Activated CD4-positive, alpha-beta T cell treated with anti-CD3 and anti-CD28 coated beads for 36 hours (primary cell): ENCODE results near the gene HOXC13. TPM values are rescaled to one million over a fixed set of nuclear protein-coding genes. Genes with fewer than 3 reads are reported as not detected.

ENCODE experiments used
- ATAC-seq: fragments of 200-7000 bp; cut with Tn5 transposase; one replicate; pipeline ENCODE4 v1.10.0; 2021; ENCODE audit warnings: mild to moderate bottlenecking, moderate library complexity
- CTCF ChIA-PET: fragments of 350-600 bp; sonication (Branson Sonifier 250); formaldehyde crosslinking; loops from one replicate; lab custom pipeline; 2021; ENCODE audit warnings: antibody characterized with exemption; lab: Charles Lee
- POLR2A ChIA-PET: fragments of 350-600 bp; sonication (Branson Sonifier 250); formaldehyde crosslinking; loops from one replicate; lab custom pipeline; 2021; ENCODE audit warnings: antibody characterized with exemption, inconsistent platforms; lab: Charles Lee
- DNase-seq: peaks from one replicate; pipeline ENCODE4 v3.0.0-alpha.2; 2020
- H3K27ac Mint-ChIP-seq: one replicate; pipeline ENCODE4 v1.8.0; 2021; ENCODE audit warnings: mixed read lengths
- H3K27me3 Mint-ChIP-seq: one replicate; pipeline ENCODE4 v1.8.0; 2021; ENCODE audit warnings: mixed read lengths
- H3K36me3 Mint-ChIP-seq: one replicate; pipeline ENCODE4 v1.8.0; 2021; ENCODE audit warnings: low read depth, mixed read lengths
- H3K4me1 Mint-ChIP-seq: one replicate; pipeline ENCODE4 v1.8.0; 2021; ENCODE audit warnings: mixed read lengths
- H3K4me3 Mint-ChIP-seq: one replicate; pipeline ENCODE4 v1.8.0; 2021; ENCODE audit warnings: mild to moderate bottlenecking, moderate library complexity, mixed read lengths
- H3K9me3 Mint-ChIP-seq: one replicate; pipeline ENCODE4 v1.8.0; 2021; ENCODE audit warnings: low read depth, mixed read lengths
- intact Hi-C, 2 experiments: fragments of 100-400 bp; cut with DNase I in 1 of 2; cut with micrococcal nuclease in 1 of 2; formaldehyde crosslinking; loops; one replicate each; pipeline versions ENCODE4 v1.14.2 to v1.15.1; 2022 to 2024; cut with DNase I, micrococcal nuclease
- total RNA-seq, 2 experiments: library from RNA; stranded (reverse); gene quantifications; one replicate each; pipeline ENCODE4 v1.2.3, GENCODE V29; 2021

The HOXC13 gene
- total RNA-seq, 2 experiments from 2014 or later, result not detected

GRCh38 chr12:53958128-53958527 lies 19.5 kb downstream of the HOXC13 start:
- H3K36me3 Mint-ChIP-seq, result no peaks in the 10 kb centered on the region
- POLR2A ChIA-PET, result no interaction called here

GRCh38 chr12:53959314-53959713 lies 20.7 kb downstream of the HOXC13 start:
- Mint-ChIP-seq H3K27me3 (peaks cover 75% of the 10 kb centered on the region), H3K36me3 (no peaks in the 10 kb centered on the region), H3K4me1 (peaks cover 17% of the 10 kb centered on the region), H3K27ac (no peak overlapping the region), H3K9me3 (no peaks in the 10 kb centered on the region), H3K4me3 (no peak overlapping the region)
- ATAC-seq (no peak), DNase-seq (no peak)
- intact Hi-C loops, result loop anchor here in 1 of 2 experiments (5.0 kb wide), 1 partner anchor 93 kb away; the partner anchor contains the start of gene HOXC4
- CTCF ChIA-PET, result interaction anchor here (0.5 to 1.7 kb wide), 8 partner anchors 11 to 247 kb away, joined by 3 to 9 read pairs (median 4); partner anchors contain the start of gene HOXC5
- POLR2A ChIA-PET, result no interaction called here

More at GRCh38 chr12:53958128-53958527, 19.5 kb downstream of the HOXC13 start:
- CTCF ChIA-PET, result interaction anchor here (1.1 to 1.4 kb wide), 3 partner anchors 22 to 201 kb away, joined by 3 read pairs; partner anchors contain the start of gene HOXC9
- ATAC-seq, result no peak
- Mint-ChIP-seq H3K4me1 (peaks cover 13% of the 10 kb centered on the region), H3K27ac (no peak overlapping the region), H3K27me3 (peaks cover 76% of the 10 kb centered on the region), H3K4me3 (no peak overlapping the region), H3K9me3 (no peaks in the 10 kb centered on the region)
- intact Hi-C loops, result loop anchor here in 1 of 2 experiments (5.0 kb wide), 1 partner anchor 94 kb away; the partner anchor contains the start of gene HOXC4
- DNase-seq, result no peak

GRCh38 chr12:53960187-53961024 lies 21.8 kb downstream of the HOXC13 start:
- intact Hi-C loops, result loop anchor here in 1 of 2 experiments (5.0 kb wide), 1 partner anchor 33 kb away; no protein-coding TSS in a partner anchor
- ChIA-PET CTCF (interaction anchor here (0.7 to 1.7 kb wide), 3 partner anchors 25 to 72 kb away, joined by 4 to 9 read pairs (median 4); partner anchors contain the start of genes HOXC10 and HOXC5), POLR2A (no interaction called here)
- H3K27ac Mint-ChIP-seq, result no peak overlapping the region
- DNase-seq (no peak), ATAC-seq (no peak)
- H3K9me3 Mint-ChIP-seq, result no peaks in the 10 kb centered on the region
- H3K4me3 Mint-ChIP-seq, result no peak overlapping the region
- peaks cover 23% of the 10 kb centered on the region for H3K4me1 Mint-ChIP-seq
- peaks cover 77% of the 10 kb centered on the region for H3K27me3 Mint-ChIP-seq
- H3K36me3 Mint-ChIP-seq, result no peaks in the 10 kb centered on the region

- H3K4me3 Mint-ChIP-seq, result no peak overlapping the region
- H3K27ac Mint-ChIP-seq, result no peak overlapping the region
- intact Hi-C loops, result loop anchor here in 1 of 2 experiments (5.0 kb wide), 1 partner anchor 34 kb away; no protein-coding TSS in a partner anchor
- H3K9me3 Mint-ChIP-seq, result no peaks in the 10 kb centered on the region
- DNase-seq (no peak), ATAC-seq (no peak)
- POLR2A ChIA-PET, result no interaction called here
- H3K27me3 Mint-ChIP-seq, result peaks cover 80% of the 10 kb centered on the region
- H3K4me1 Mint-ChIP-seq, result peaks cover 25% of the 10 kb centered on the region
- no peaks in the 10 kb centered on the region for H3K36me3 Mint-ChIP-seq
- CTCF ChIA-PET, result interaction anchor here (0.6 to 1.1 kb wide), 3 partner anchors 15 to 253 kb away, joined by 3 to 4 read pairs (median 3); partner anchors contain the start of gene HOXC10
Observed at GRCh38 chr12:53961025-53961761, 22.6 kb downstream of the HOXC13 start.

- Mint-ChIP-seq H3K9me3 (no peaks in the 10 kb centered on the region), H3K27me3 (peaks cover 81% of the 10 kb centered on the region), H3K36me3 (no peaks in the 10 kb centered on the region), H3K4me3 (no peak overlapping the region), H3K4me1 (peaks cover 29% of the 10 kb centered on the region), H3K27ac (no peak overlapping the region)
- DNase-seq (no peak), ATAC-seq (no peak)
- ChIA-PET CTCF (interaction anchor here (0.7 to 1.4 kb wide), 4 partner anchors 9 to 246 kb away, joined by 3 to 6 read pairs (median 3); no protein-coding TSS in a partner anchor), POLR2A (no interaction called here)
- intact Hi-C loops, result loop anchor here in 1 of 2 experiments (5.0 kb wide), 1 partner anchor 36 kb away; no protein-coding TSS in a partner anchor
Observed at GRCh38 chr12:53963005-53963404, 24.4 kb downstream of the HOXC13 start.

GRCh38 chr12:53963434-53964314 lies 25.0 kb downstream of the HOXC13 start:
- no peak overlapping the region for H3K27ac Mint-ChIP-seq
- ChIA-PET POLR2A (no interaction called here), CTCF (interaction anchor here (0.7 to 1.4 kb wide), 5 partner anchors 9 to 246 kb away, joined by 3 to 6 read pairs (median 3); no protein-coding TSS in a partner anchor)
- intact Hi-C loops, result loop anchor here in 1 of 2 experiments (2.0 to 5.0 kb wide), 2 partner anchors 13 to 36 kb away; no protein-coding TSS in a partner anchor
- H3K27me3 Mint-ChIP-seq, result peaks cover 81% of the 10 kb centered on the region
- no peak for DNase-seq
- peaks cover 29% of the 10 kb centered on the region for H3K4me1 Mint-ChIP-seq
- no peaks in the 10 kb centered on the region for H3K9me3 Mint-ChIP-seq
- H3K4me3 Mint-ChIP-seq, result no peak overlapping the region
- H3K36me3 Mint-ChIP-seq, result no peaks in the 10 kb centered on the region
- ATAC-seq, result no peak

GRCh38 chr12:53964315-53964713 lies 25.7 kb downstream of the HOXC13 start:
- DNase-seq (no peak), ATAC-seq (no peak)
- Mint-ChIP-seq H3K36me3 (no peaks in the 10 kb centered on the region), H3K27ac (no peak overlapping the region), H3K9me3 (no peaks in the 10 kb centered on the region), H3K4me3 (no peak overlapping the region), H3K4me1 (peaks cover 29% of the 10 kb centered on the region), H3K27me3 (peaks cover 81% of the 10 kb centered on the region)
- ChIA-PET POLR2A (no interaction called here), CTCF (interaction anchor here (0.7 to 1.1 kb wide), 3 partner anchors 12 to 245 kb away, joined by 3 to 4 read pairs (median 3); no protein-coding TSS in a partner anchor)
- intact Hi-C loops, result loop anchor here in 1 of 2 experiments (2.0 to 5.0 kb wide), 2 partner anchors 14 to 37 kb away; no protein-coding TSS in a partner anchor

- DNase-seq (peak; percentile 45), ATAC-seq (no peak)
- H3K4me1 Mint-ChIP-seq, result peaks cover 27% of the 10 kb centered on the region
- H3K27me3 Mint-ChIP-seq, result peaks cover 81% of the 10 kb centered on the region
- ChIA-PET CTCF (interaction anchor here (0.5 to 2.3 kb wide), 4 partner anchors 26 to 251 kb away, joined by 3 to 4 read pairs (median 3); no protein-coding TSS in a partner anchor), POLR2A (no interaction called here)
- no peaks in the 10 kb centered on the region for H3K9me3 Mint-ChIP-seq
- intact Hi-C loops, result loop anchor here in 1 of 2 experiments (2.0 kb wide), 1 partner anchor 15 kb away; no protein-coding TSS in a partner anchor
- H3K4me3 Mint-ChIP-seq, result no peak overlapping the region
- no peak overlapping the region for H3K27ac Mint-ChIP-seq
- H3K36me3 Mint-ChIP-seq, result no peaks in the 10 kb centered on the region
Observed at GRCh38 chr12:53965281-53966084, 26.9 kb downstream of the HOXC13 start.

GRCh38 chr12:53966085-53966384 lies 27.4 kb downstream of the HOXC13 start:
- H3K4me3 Mint-ChIP-seq, result no peak overlapping the region
- CTCF ChIA-PET, result interaction anchor here (0.8 to 2.3 kb wide), 3 partner anchors 16 to 26 kb away, joined by 3 to 4 read pairs (median 3); no protein-coding TSS in a partner anchor
- H3K4me1 Mint-ChIP-seq, result peaks cover 25% of the 10 kb centered on the region
- H3K27ac Mint-ChIP-seq, result no peak overlapping the region
- H3K9me3 Mint-ChIP-seq, result no peaks in the 10 kb centered on the region
- peaks cover 85% of the 10 kb centered on the region for H3K27me3 Mint-ChIP-seq
- DNase-seq, result no peak
- POLR2A ChIA-PET, result interaction anchor here (0.6 kb wide), 1 partner anchor 62 kb away, joined by 3 read pairs; no protein-coding TSS in a partner anchor
- H3K36me3 Mint-ChIP-seq, result no peaks in the 10 kb centered on the region
- intact Hi-C loops, result no loop called here
- no peak for ATAC-seq
